K562 (cell line): ENCODE results near the gene NFS1. TPM values are rescaled to one million over a fixed set of nuclear protein-coding genes. Genes with fewer than 3 reads are reported as not detected.

Experiments
- BRD9 ChIP-seq: fragments of 450-650 bp; IDR thresholded peaks from 2 replicates; pipeline ENCODE4 v1.6.1; 2018; ENCODE audit warnings: low read depth; ENCODE audit not compliant: partially characterized antibody
- CBFA2T3 ChIP-seq: fragments of 450-650 bp; IDR thresholded peaks from 2 replicates; pipeline ENCODE4 v1.6.1; 2017
- CHD1 ChIP-seq: fragments of 200-600 bp; sonication (generic); IDR thresholded peaks from one replicate; pipeline ENCODE4 v1.6.1; 2012; ENCODE audit warnings: mild to moderate bottlenecking, moderate library complexity, low read length, inconsistent platforms
- CTBP1 ChIP-seq: fragments of 450-650 bp; IDR thresholded peaks from 2 replicates; pipeline ENCODE4 v1.6.1; 2016; ENCODE audit warnings: borderline replicate concordance
- HNRNPH1 ChIP-seq: fragments of 200-400 bp; formaldehyde crosslinking; optimal IDR thresholded peaks from 2 replicates; pipeline ENCODE3; 2017; ENCODE audit warnings: low read depth, mild to moderate bottlenecking, low read length, moderate library complexity
- HNRNPLL ChIP-seq: fragments of 200-400 bp; formaldehyde crosslinking; IDR thresholded peaks from 2 replicates; pipeline ENCODE4 v1.6.1; 2017; ENCODE audit warnings: low read length, low read depth, mild to moderate bottlenecking; ENCODE audit not compliant: poor library complexity, severe bottlenecking
- LEF1 ChIP-seq: fragments of 450-650 bp; IDR thresholded peaks from 2 replicates; pipeline ENCODE4 v1.6.1; 2016; ENCODE audit warnings: mild to moderate bottlenecking
- MCM5 ChIP-seq: fragments of 450-650 bp; IDR thresholded peaks from 2 replicates; pipeline ENCODE4 v1.6.1; 2016; ENCODE audit warnings: low read depth
- POLR3A ChIP-seq: IDR thresholded peaks from 2 replicates; pipeline ENCODE4 v1.6.1; 2011; ENCODE audit warnings: borderline replicate concordance, mild to moderate bottlenecking, moderate library complexity; ENCODE audit not compliant: insufficient read length, insufficient read depth; ENCODE audit errors: extremely low read depth
- RBBP5 ChIP-seq: fragments of 200-600 bp; sonication (generic); IDR thresholded peaks from 2 replicates; pipeline ENCODE4 v1.6.1; 2012; ENCODE audit warnings: borderline replicate concordance, mild to moderate bottlenecking, low read length, control low read depth, inconsistent platforms; ENCODE audit not compliant: insufficient read depth, poor library complexity, severe bottlenecking
- SIN3A ChIP-seq, 2 experiments: fragments of 150-350 bp in 1 of 2; IDR thresholded peaks; 2 replicates each; pipeline ENCODE4 v1.6.1; 2011 to 2016; ENCODE audit warnings: borderline replicate concordance in 2 of 2, low read depth in 2 of 2, low read length in 2 of 2, mild to moderate bottlenecking in 2 of 2, moderate library complexity in 2 of 2; ENCODE audit not compliant: control insufficient read depth in 1 of 2
- SMAD2 ChIP-seq: fragments of 150-350 bp; IDR thresholded peaks from 2 replicates; pipeline ENCODE4 v1.6.1; 2014; ENCODE audit warnings: low read depth, mild to moderate bottlenecking, low read length
- SP1 ChIP-seq: sonication (generic); formaldehyde crosslinking; IDR thresholded peaks from 2 replicates; pipeline ENCODE4 v1.8.1; 2022; ENCODE audit warnings: mild to moderate bottlenecking, missing genetic modification reagents
- TEAD4 ChIP-seq, 2 experiments: sonication (generic) in 1 of 2; formaldehyde crosslinking in 1 of 2; IDR thresholded peaks; 2 replicates each; pipeline versions ENCODE4 v1.6.1 to v1.8.0; 2012 to 2022; ENCODE audit warnings: borderline replicate concordance in 1 of 2, inconsistent platforms in 1 of 2, low read length in 1 of 2, mild to moderate bottlenecking in 1 of 2, missing genetic modification reagents in 1 of 2
- ZNF696 ChIP-seq: fragments of 250-450 bp; sonication (Bioruptor Pico); conservative IDR thresholded peaks from 2 replicates; pipeline ENCODE4 v1.4.0; 2020; ENCODE audit warnings: mild to moderate bottlenecking, moderate library complexity
- ZNF77 ChIP-seq: fragments of 250-450 bp; sonication (Bioruptor Pico); IDR thresholded peaks from 2 replicates; pipeline ENCODE4 v1.5.0; 2020
- polyA plus RNA-seq, 8 experiments: library from polyadenylated mRNA; depleted of rRNA in 4 of 8; stranded (reverse) in 5 of 8; unstranded in 3 of 8; fragments of >200 nt; fragmentation: Nextera tagmentation in 2 of 8; fragmentation: Illumina TruSeq in 1 of 8; extraction: Ambion mirVana in 2 of 8; extraction: Trizol in 1 of 8; gene quantifications; 2 replicates each; pipeline versions ENCODE4 v1.2.1 to v1.2.3, GENCODE V29; 2011 to 2014; ENCODE audit warnings: inconsistent platforms in 1 of 8, missing spikeins in 1 of 8
- total RNA-seq, 7 experiments: library from RNA; depleted of rRNA in 6 of 7; stranded (reverse); fragments of >200 nt in 6 of 7; fragmentation: Illumina TruSeq in 2 of 7; extraction: Trizol in 2 of 7; gene quantifications; 2 replicates each; pipeline versions ENCODE4 v1.2.1 to v1.2.3, GENCODE V29; 2011 to 2021; ENCODE audit warnings: low replicate concordance in 1 of 7
- TF ChIP-seq, protein P1 (sequence below), 2 experiments: fragments of 450-650 bp; IDR thresholded peaks; 2 replicates each; pipeline ENCODE4 v1.6.1; 2016
- TF ChIP-seq, protein P2 (sequence below): fragments of 150-350 bp; conservative IDR thresholded peaks from 2 replicates; pipeline ENCODE4 v1.6.1; 2014; ENCODE audit warnings: low read length
- TF ChIP-seq, protein P3 (sequence below): fragments of 450-650 bp; formaldehyde crosslinking; IDR thresholded peaks from 2 replicates; pipeline ENCODE4 v1.4.0; 2022; ENCODE audit warnings: missing genetic modification characterization

Gene NFS1
- total and polyA plus RNA-seq, 9 of the 15 experiments (the other 6 are each of a cell fraction or from before 2014, with no cell fraction given) = 11.5 to 84.8 (median 47.1) TPM

DNA sequence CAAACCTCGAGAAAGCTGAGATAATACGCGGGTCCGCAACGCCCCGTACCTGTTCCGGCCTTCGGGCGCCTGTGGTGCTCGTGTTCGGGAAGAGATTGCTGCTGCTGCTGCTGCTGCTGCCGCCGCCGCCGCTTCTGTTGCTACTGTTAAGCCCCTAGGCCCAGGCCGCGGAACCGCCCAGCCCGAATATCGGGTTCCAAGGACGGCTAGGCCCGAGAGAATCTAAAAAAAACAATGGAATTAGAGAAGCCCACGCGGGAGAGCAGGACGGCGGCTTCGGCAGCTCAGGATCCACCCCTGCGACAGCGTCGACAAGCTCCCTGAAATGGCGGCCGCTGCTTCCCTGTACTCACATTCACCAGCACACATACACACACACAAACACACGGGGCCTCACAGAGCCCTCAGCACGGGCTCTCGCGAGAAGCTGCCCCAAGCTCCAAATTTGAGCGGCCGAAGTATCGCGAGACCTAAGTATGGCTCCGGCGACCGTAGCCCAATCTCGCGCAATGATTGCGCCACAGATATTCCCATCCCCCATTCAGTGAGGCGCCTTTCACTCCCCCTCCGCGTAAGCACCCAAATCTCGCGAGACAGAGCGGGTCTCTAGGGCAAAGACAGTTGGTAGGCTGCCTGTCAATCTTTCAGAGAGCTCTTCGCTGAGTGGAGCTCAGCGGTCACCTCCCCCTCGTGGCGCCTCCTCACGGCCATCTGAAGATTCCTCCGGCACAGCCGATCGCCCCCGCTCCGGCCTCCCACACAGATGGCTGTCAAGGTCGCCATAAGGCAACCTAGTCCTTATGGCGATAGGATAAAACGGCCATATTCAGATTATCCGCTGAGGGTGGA lies 43.0 kb upstream of the NFS1 start, which contains the start of gene RBM39 (continued):
- TF ChIP-seq, protein P1, sequence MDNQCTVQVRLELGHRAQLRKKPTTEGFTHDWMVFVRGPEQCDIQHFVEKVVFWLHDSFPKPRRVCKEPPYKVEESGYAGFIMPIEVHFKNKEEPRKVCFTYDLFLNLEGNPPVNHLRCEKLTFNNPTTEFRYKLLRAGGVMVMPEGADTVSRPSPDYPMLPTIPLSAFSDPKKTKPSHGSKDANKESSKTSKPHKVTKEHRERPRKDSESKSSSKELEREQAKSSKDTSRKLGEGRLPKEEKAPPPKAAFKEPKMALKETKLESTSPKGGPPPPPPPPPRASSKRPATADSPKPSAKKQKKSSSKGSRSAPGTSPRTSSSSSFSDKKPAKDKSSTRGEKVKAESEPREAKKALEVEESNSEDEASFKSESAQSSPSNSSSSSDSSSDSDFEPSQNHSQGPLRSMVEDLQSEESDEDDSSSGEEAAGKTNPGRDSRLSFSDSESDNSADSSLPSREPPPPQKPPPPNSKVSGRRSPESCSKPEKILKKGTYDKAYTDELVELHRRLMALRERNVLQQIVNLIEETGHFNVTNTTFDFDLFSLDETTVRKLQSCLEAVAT (IDR thresholded peaks at IDR 0.05) = peak; percentile 89 to 93
- no peak for TF ChIP-seq ZNF77 (CRISPR knock-in tag)
- TF ChIP-seq, protein P2, sequence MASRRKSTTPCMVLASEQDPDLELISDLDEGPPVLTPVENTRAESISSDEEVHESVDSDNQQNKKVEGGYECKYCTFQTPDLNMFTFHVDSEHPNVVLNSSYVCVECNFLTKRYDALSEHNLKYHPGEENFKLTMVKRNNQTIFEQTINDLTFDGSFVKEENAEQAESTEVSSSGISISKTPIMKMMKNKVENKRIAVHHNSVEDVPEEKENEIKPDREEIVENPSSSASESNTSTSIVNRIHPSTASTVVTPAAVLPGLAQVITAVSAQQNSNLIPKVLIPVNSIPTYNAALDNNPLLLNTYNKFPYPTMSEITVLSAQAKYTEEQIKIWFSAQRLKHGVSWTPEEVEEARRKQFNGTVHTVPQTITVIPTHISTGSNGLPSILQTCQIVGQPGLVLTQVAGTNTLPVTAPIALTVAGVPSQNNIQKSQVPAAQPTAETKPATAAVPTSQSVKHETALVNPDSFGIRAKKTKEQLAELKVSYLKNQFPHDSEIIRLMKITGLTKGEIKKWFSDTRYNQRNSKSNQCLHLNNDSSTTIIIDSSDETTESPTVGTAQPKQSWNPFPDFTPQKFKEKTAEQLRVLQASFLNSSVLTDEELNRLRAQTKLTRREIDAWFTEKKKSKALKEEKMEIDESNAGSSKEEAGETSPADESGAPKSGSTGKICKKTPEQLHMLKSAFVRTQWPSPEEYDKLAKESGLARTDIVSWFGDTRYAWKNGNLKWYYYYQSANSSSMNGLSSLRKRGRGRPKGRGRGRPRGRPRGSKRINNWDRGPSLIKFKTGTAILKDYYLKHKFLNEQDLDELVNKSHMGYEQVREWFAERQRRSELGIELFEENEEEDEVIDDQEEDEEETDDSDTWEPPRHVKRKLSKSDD = peak; percentile 99
- TF ChIP-seq SP1 (CRISPR knock-in tag) = peak; percentile 94
- peak; percentile 59 for TF ChIP-seq CBFA2T3
- TF ChIP-seq, protein P3, sequence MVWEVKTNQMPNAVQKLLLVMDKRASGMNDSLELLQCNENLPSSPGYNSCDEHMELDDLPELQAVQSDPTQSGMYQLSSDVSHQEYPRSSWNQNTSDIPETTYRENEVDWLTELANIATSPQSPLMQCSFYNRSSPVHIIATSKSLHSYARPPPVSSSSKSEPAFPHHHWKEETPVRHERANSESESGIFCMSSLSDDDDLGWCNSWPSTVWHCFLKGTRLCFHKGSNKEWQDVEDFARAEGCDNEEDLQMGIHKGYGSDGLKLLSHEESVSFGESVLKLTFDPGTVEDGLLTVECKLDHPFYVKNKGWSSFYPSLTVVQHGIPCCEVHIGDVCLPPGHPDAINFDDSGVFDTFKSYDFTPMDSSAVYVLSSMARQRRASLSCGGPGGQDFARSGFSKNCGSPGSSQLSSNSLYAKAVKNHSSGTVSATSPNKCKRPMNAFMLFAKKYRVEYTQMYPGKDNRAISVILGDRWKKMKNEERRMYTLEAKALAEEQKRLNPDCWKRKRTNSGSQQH (CRISPR knock-in tag) = no peak
- TF ChIP-seq CTBP1 = 0 out of 2 replicates have a peak, but pooled peaks have one; percentile 17
- peak; percentile 73 for TF ChIP-seq TEAD4 (IDR thresholded peaks at IDR 0.05; ENCODE audit: low read length)
- no peak for TF ChIP-seq TEAD4 (CRISPR knock-in tag; IDR thresholded peaks at IDR 0.05; ENCODE audit: borderline replicate concordance)
- peak; percentile 99 for TF ChIP-seq CHD1
- no peak for TF ChIP-seq HNRNPH1
- TF ChIP-seq MCM5 = no peak
- no peak for TF ChIP-seq ZNF696
- peak; percentile 14 to 80; a peak in 3 of 4 replicates for TF ChIP-seq SIN3A (IDR thresholded peaks at IDR 0.05; ENCODE audit: borderline replicate concordance in 2 of 2, control insufficient read depth in 1 of 2, low read depth in 2 of 2, low read length in 2 of 2)
- no peak for TF ChIP-seq POLR3A
- peak; percentile 71 for TF ChIP-seq HNRNPLL
- peak; percentile 95 for TF ChIP-seq BRD9
- no peak for TF ChIP-seq SMAD2
- TF ChIP-seq RBBP5 = peak; percentile 91
- TF ChIP-seq LEF1 = peak; percentile 77
